Hepatic stellate cell (primary cell): Measurements from ENCODE around the gene SH3D21.
A peak's percentile ranks its signal among the peaks of the same experiment; 100 is the strongest.

Source experiments
- DNase-seq: peaks from one replicate; pipeline ENCODE4 v3.0.0; 2011; ENCODE audit warnings: low spot score

SH3D21 gene

GRCh38 chr1:36359383-36359782, 53.2 kb downstream of the SH3D21 start:
- DNase-seq = no peak

DNA sequence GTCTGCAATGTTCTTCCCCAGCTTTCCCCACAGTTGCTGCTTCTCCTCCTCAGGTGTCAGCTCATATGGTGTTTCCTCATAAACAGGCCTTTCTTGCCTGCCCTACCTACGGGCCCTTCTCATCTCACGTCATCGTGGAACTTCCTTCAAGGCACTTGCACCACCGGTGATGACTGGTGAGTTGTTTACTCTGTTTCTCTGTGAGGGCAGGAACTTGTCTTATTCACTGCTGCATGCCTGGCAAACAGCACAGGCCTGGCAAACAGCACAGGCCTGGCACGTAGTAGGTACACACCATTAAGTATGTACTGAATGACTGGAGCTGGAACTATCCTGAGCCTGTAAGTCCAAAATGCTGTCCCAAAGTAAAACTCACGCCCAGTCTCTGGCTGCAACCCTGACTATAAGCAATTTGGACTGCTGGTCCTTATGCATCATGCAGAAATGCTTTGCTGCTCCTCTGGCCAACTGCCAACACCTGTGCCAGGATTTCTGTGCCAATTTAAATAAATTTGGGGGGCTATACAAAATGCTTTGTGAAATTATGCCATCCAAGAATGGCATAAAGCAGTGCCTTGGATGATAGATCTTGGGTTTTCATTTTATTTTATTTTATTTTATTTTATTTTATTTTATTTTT, 53.9 kb downstream of the SH3D21 start:
- DNase-seq = no peak

DNA sequence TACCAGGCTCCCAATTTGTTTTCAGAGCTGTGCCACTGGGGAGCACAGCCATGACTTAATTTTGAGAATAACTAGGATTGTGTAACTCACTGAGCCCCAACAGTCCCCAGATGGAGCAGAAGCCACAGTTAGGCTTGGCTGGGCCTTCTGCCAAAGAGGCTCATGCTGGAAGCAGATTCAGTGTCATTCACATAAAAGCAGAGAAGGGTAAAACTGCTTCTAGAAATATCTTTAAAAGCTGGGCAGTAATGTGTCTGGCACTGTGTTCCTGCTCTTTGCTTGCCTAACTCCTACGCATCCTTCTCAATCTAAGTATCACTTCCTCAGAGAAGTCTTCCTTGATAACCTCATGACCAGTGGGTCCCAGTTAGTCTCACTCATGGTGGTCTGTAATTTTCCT, 59.2 kb downstream of the SH3D21 start:
- no peak for DNase-seq

GRCh38 chr1:36366091-36366661, 60.0 kb downstream of the SH3D21 start:
- DNase-seq = peak; percentile 61

DNA sequence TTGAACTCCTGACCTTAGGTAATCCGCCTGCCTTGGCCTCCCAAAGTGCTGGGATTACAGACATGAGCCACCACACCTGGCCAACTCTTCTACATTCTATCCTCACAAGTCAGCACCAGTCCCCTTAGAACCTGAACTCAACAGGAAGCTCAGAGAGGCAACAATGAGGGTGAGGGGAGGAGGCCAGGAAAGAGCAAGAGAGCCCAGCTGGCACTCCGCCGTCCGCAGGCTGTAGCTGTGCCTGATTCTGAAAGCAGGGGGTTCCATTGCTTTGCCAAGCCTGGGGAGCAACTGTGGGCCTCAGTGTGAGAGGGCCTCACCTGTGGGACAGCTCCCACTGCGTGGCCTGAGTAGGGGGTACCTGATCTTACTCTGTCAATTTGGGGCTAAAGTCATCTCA, 60.9 kb downstream of the SH3D21 start:
- no peak for DNase-seq

DNA sequence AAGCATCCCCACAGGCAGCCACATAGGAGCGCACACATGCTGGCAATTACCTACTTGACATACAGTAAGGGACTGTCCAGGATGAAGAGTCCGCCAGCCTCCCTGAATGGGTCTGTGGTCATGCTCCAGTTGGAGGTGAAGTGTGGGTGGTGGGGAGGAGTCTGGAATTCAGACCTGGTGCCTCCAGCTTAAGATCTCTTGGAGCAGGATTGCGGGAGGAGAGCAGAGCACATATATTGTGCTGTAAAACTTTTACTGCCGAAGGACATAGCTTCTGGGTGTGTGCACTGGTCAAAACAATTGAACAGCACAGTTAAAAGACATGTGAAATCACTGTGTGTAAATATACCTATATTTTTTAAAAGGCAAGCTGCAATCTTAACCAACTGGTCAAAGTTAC, 61.6 kb downstream of the SH3D21 start:
- DNase-seq = no peak

- DNase-seq = peak; percentile 80
Observed at GRCh38 chr1:36369061-36369861, 63.1 kb downstream of the SH3D21 start.
